Gastrocnemius medialis (tissue), 4 donors: ENCODE data around the gene PPP2R1A. TPM values are rescaled to one million over a fixed set of nuclear protein-coding genes. Genes with fewer than 3 reads are reported as not detected.

ENCODE experiments used
- ATAC-seq, 2 donors: fragments of 150-250 bp; one replicate each; pipeline ENCODE4 v1.9.1; 2016
- DNase-seq, 2 donors: peaks; one replicate each; pipeline ENCODE4 v3.0.0-alpha.2; 2019
- H3K27ac ChIP-seq, 4 donors: fragments of 200-600 bp; sonication (generic); 1 replicate in 1 of 4; 2 replicates in 3 of 4; pipeline ENCODE4 v1.5.1; 2016 to 2018; ENCODE audit warnings: mild to moderate bottlenecking in 2 of 4, moderate library complexity in 1 of 4
- H3K27me3 ChIP-seq, 3 donors: fragments of 200-600 bp; sonication (generic) in 2 of 3; 1 replicate in 1 of 3; 2 replicates in 2 of 3; pipeline versions ENCODE4 v1.5.1 to v1.6.0; 2016 to 2019; ENCODE audit warnings: mild to moderate bottlenecking in 1 of 3, moderate library complexity in 1 of 3
- H3K36me3 ChIP-seq, 2 donors: fragments of 200-600 bp; sonication (generic) in 1 of 2; one replicate each; pipeline ENCODE4 v1.5.1; 2017 to 2018
- H3K4me1 ChIP-seq, 2 donors: fragments of 200-600 bp; sonication (generic) in 1 of 2; one replicate each; pipeline ENCODE4 v1.5.1; 2016 to 2017; ENCODE audit warnings: mild to moderate bottlenecking in 2 of 2
- H3K4me3 ChIP-seq, 4 donors: fragments of 200-600 bp; sonication (generic) in 3 of 4; 1 replicate in 1 of 4; 2 replicates in 3 of 4; pipeline ENCODE4 v1.5.1; 2016 to 2019; ENCODE audit warnings: mild to moderate bottlenecking in 2 of 4
- H3K9me3 ChIP-seq, 3 donors: fragments of 200-600 bp; sonication (generic) in 2 of 3; 1 replicate in 1 of 3; 2 replicates in 2 of 3; pipeline ENCODE4 v1.5.1; 2016 to 2019
- POLR2A ChIP-seq, 2 donors: fragments of 450-650 bp; IDR thresholded peaks; one replicate each; pipeline ENCODE4 v1.6.1; 2017; ENCODE audit warnings: antibody characterized with exemption in 2 of 2, mild to moderate bottlenecking in 2 of 2, moderate library complexity in 2 of 2
- in situ Hi-C, 4 donors: fragments of 200-750 bp; cut with MboI; loops; one replicate each; pipeline versions ENCODE4 v1.15.0 to v1.8.0; 2017; ENCODE audit warnings: low sequenced_read_pairs in 4 of 4
- intact Hi-C: fragments of 100-400 bp; cut with DNase I; formaldehyde crosslinking; loops from one replicate; pipeline ENCODE4 v1.15.1; 2023; ENCODE audit warnings: low total_unique reads
- total RNA-seq, 4 donors: library from RNA; depleted of rRNA; stranded (reverse); fragments of >200 nt; gene quantifications; one replicate each; pipeline versions ENCODE4 v1.1.0 to v1.2.3, GENCODE V29; 2016
- TF ChIP-seq, protein P1 (sequence below), 5 experiments: fragments of 450-650 bp in 3 of 5; fragments of 200-600 bp in 2 of 5; sonication (generic) in 2 of 5; IDR thresholded peaks in 4 of 5; conservative IDR thresholded peaks in 1 of 5; 1 replicate in 4 of 5; 2 replicates in 1 of 5; pipeline ENCODE4 v1.5.1; 2016 to 2019; ENCODE audit warnings: antibody characterized with exemption in 5 of 5, mild to moderate bottlenecking in 3 of 5, moderate library complexity in 3 of 5

Gene PPP2R1A
- total RNA-seq, 4 donors from 2014 or later = 263 to 302 (median 290) TPM

- Histone ChIP-seq H3K27me3 (no peaks in the 10 kb centered on the region), H3K9me3 (no peaks in the 10 kb centered on the region), H3K36me3 (peaks cover 0 to 8% of the 10 kb centered on the region in 2 donors), H3K4me1 (peaks cover 7 to 9% of the 10 kb centered on the region in 2 donors), H3K4me3 (peak overlapping the region in 2 of 4 donors; percentile 71 to 94), H3K27ac (peak overlapping the region; percentile 78 to 85 (median 84))
- in situ Hi-C loops = no loop called here
- TF ChIP-seq, protein P1, sequence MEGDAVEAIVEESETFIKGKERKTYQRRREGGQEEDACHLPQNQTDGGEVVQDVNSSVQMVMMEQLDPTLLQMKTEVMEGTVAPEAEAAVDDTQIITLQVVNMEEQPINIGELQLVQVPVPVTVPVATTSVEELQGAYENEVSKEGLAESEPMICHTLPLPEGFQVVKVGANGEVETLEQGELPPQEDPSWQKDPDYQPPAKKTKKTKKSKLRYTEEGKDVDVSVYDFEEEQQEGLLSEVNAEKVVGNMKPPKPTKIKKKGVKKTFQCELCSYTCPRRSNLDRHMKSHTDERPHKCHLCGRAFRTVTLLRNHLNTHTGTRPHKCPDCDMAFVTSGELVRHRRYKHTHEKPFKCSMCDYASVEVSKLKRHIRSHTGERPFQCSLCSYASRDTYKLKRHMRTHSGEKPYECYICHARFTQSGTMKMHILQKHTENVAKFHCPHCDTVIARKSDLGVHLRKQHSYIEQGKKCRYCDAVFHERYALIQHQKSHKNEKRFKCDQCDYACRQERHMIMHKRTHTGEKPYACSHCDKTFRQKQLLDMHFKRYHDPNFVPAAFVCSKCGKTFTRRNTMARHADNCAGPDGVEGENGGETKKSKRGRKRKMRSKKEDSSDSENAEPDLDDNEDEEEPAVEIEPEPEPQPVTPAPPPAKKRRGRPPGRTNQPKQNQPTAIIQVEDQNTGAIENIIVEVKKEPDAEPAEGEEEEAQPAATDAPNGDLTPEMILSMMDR (IDR thresholded peaks at IDR 0.05 in 4 of 5, conservative IDR thresholded peaks at IDR 0.05 in 1 of 5) = no peak
- no peak for TF ChIP-seq POLR2A (IDR thresholded peaks at IDR 0.05)
- intact Hi-C loops = no loop called here
- ATAC-seq (no peak), DNase-seq (no peak)
These were observed 17.5 kb upstream of the PPP2R1A start for GRCh38 chr19:52172347-52172746.

DNA sequence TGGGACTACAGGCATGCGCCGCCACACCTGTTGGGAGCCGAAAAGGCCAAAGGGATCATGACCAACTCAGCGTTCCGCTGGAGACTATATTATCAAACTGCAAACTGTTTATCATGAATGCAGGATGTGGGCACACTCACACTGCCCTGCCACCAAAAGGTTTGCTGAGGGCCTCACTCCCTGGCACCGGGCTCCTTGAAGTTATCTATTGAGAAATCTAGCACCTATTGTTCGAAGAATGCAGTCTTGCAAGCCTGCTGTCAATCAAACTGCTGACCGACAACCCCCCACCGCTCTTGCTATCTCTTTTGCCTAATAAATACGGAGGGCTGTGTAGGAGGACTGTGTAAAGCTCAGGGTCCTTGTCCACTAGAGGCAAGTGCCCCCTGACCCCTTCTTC, 13.3 kb upstream of the PPP2R1A start:
- Histone ChIP-seq H3K27ac (no peak overlapping the region), H3K9me3 (no peaks in the 10 kb centered on the region), H3K4me3 (no peak overlapping the region), H3K36me3 (no peaks in the 10 kb centered on the region), H3K27me3 (no peaks in the 10 kb centered on the region), H3K4me1 (peaks cover 5 to 7% of the 10 kb centered on the region in 2 donors)
- ATAC-seq = no peak
- TF ChIP-seq, protein P1 (IDR thresholded peaks at IDR 0.05 in 4 of 5, conservative IDR thresholded peaks at IDR 0.05 in 1 of 5) = no peak
- TF ChIP-seq POLR2A (IDR thresholded peaks at IDR 0.05) = no peak
- in situ Hi-C loops = no loop called here
- no peak for DNase-seq
- intact Hi-C loops = no loop called here

DNA sequence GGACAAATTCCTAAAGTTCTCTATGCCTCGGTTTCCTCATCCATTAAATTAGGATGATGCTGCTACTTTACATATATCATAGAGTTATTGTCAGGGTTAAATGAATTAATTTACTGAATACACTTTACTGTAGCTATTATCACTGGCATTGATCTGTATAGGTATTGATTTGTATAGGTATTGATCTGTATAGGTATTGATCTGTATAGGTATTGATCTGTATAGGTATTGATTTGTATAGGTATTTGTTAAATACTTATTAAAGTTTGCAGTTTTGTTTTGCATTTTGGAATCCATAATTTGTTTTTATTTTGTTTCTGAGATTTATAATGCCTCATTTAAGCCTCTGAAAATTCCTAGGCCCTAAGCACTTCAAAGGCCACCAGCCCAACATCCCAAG, 2.4 kb upstream of the PPP2R1A start:
- Histone ChIP-seq H3K9me3 (no peaks in the 10 kb centered on the region), H3K27ac (no peak overlapping the region), H3K4me1 (peaks cover 27 to 29% of the 10 kb centered on the region in 2 donors), H3K27me3 (no peaks in the 10 kb centered on the region), H3K36me3 (no peaks in the 10 kb centered on the region), H3K4me3 (no peak overlapping the region)
- DNase-seq (no peak), ATAC-seq (no peak)
- TF ChIP-seq, protein P1 (IDR thresholded peaks at IDR 0.05 in 4 of 5, conservative IDR thresholded peaks at IDR 0.05 in 1 of 5) = no peak
- TF ChIP-seq POLR2A (IDR thresholded peaks at IDR 0.05) = no peak
- intact Hi-C loops (loop anchor here (5.0 kb wide), 1 partner anchor 50 kb away; no protein-coding TSS in a partner anchor), in situ Hi-C loops (no loop called here)

GRCh38 chr19:52188822-52189734, 774 bp upstream of the PPP2R1A start:
- Histone ChIP-seq H3K27me3 (no peaks in the 10 kb centered on the region), H3K36me3 (peaks cover 0 to 7% of the 10 kb centered on the region in 2 donors), H3K9me3 (no peaks in the 10 kb centered on the region), H3K4me3 (peak overlapping the region; percentile 40 to 61 (median 53)), H3K27ac (peak overlapping the region; percentile 90 to 93 (median 92)), H3K4me1 (peaks cover 39 to 45% of the 10 kb centered on the region in 2 donors)
- TF ChIP-seq POLR2A (IDR thresholded peaks at IDR 0.05) = no peak
- TF ChIP-seq, protein P1 (IDR thresholded peaks at IDR 0.05 in 4 of 5, conservative IDR thresholded peaks at IDR 0.05 in 1 of 5) = peak in 2 of 5 experiments; percentile 18 to 23
- DNase-seq (no peak), ATAC-seq (peak; percentile 15 to 16)
- intact Hi-C loops (loop anchor here (1.0 to 5.0 kb wide), 5 partner anchors 11 to 822 kb away; partner anchors contain the start of genes ETFB, ZNF616 and ZNF836), in situ Hi-C loops (no loop called here)
